Measurements from ENCODE around the gene JAKMIP2.

JAKMIP2 gene

GRCh38 chr5:147752666-147753290 is 29.8 kb downstream of the JAKMIP2 start:
- no peaks in the 10 kb centered on the region for H3K4me1 ChIP-seq (ENCODE audit: control insufficient read depth, low read length)
- no peak overlapping the region for H3K27ac ChIP-seq (ENCODE audit: low read depth, low read length)
- H3K4me2 ChIP-seq (ENCODE audit: low read length), result no peak overlapping the region

GRCh38 chr5:147752033-147752432 is 30.5 kb downstream of the JAKMIP2 start:
- TF ChIP-seq EZH2phosphoT487 (IDR thresholded peaks at IDR 0.05; ENCODE audit: borderline replicate concordance, low read length) (no peak), CTCF (IDR thresholded peaks at IDR 0.05; ENCODE audit: low read depth, low read length, poor library complexity, severe bottlenecking) (no peak)
- no peaks in the 10 kb centered on the region for H3F3A ChIP-seq (ENCODE audit: control insufficient read depth, insufficient read depth)
- no peaks in the 10 kb centered on the region for H3K9me3 ChIP-seq (ENCODE audit: control insufficient read depth, insufficient read depth, low read length)
- no peaks in the 10 kb centered on the region for H4K20me1 ChIP-seq (ENCODE audit: control insufficient read depth, insufficient read depth, low read depth, low read length)
- H3K9me2 ChIP-seq (replicated peaks; ENCODE audit: control insufficient read depth, low read length), result no peaks in the 10 kb centered on the region
- no peak overlapping the region for H3K4me3 ChIP-seq (ENCODE audit: low read length)
- H3K27ac ChIP-seq (ENCODE audit: low read depth, low read length), result no peak overlapping the region
- H3K4me2 ChIP-seq (ENCODE audit: low read length), result no peak overlapping the region
- H3K79me2 ChIP-seq (ENCODE audit: control insufficient read depth, low read length), result no peaks in the 10 kb centered on the region
- H3K36me3 ChIP-seq (ENCODE audit: control insufficient read depth, low read length), result no peaks in the 10 kb centered on the region
- H3K4me1 ChIP-seq (ENCODE audit: control insufficient read depth, low read length), result no peaks in the 10 kb centered on the region
- H3K27me3 ChIP-seq (ENCODE audit: control insufficient read depth, low read length), result no peaks in the 10 kb centered on the region

More at GRCh38 chr5:147752666-147753290, 29.8 kb downstream of the JAKMIP2 start:
- no peaks in the 10 kb centered on the region for H4K20me1 ChIP-seq (ENCODE audit: control insufficient read depth, insufficient read depth, low read depth, low read length)
- no peaks in the 10 kb centered on the region for H3K27me3 ChIP-seq (ENCODE audit: control insufficient read depth, low read length)
- no peaks in the 10 kb centered on the region for H3F3A ChIP-seq (ENCODE audit: control insufficient read depth, insufficient read depth)
- no peaks in the 10 kb centered on the region for H3K9me3 ChIP-seq (ENCODE audit: control insufficient read depth, insufficient read depth, low read length)
- no peaks in the 10 kb centered on the region for H3K79me2 ChIP-seq (ENCODE audit: control insufficient read depth, low read length)
- TF ChIP-seq CTCF (IDR thresholded peaks at IDR 0.05; ENCODE audit: low read depth, low read length, poor library complexity, severe bottlenecking) (no peak), EZH2phosphoT487 (IDR thresholded peaks at IDR 0.05; ENCODE audit: borderline replicate concordance, low read length) (no peak)
- H3K4me3 ChIP-seq (ENCODE audit: low read length), result no peak overlapping the region
- no peaks in the 10 kb centered on the region for H3K9me2 ChIP-seq (replicated peaks; ENCODE audit: control insufficient read depth, low read length)
- no peaks in the 10 kb centered on the region for H3K36me3 ChIP-seq (ENCODE audit: control insufficient read depth, low read length)

GRCh38 chr5:147751156-147751830 is 31.2 kb downstream of the JAKMIP2 start:
- no peaks in the 10 kb centered on the region for H3K9me2 ChIP-seq (replicated peaks; ENCODE audit: control insufficient read depth, low read length)
- H4K20me1 ChIP-seq (ENCODE audit: control insufficient read depth, insufficient read depth, low read depth, low read length), result no peaks in the 10 kb centered on the region
- no peak overlapping the region for H3K4me3 ChIP-seq (ENCODE audit: low read length)
- TF ChIP-seq CTCF (IDR thresholded peaks at IDR 0.05; ENCODE audit: low read depth, low read length, poor library complexity, severe bottlenecking) (no peak), EZH2phosphoT487 (IDR thresholded peaks at IDR 0.05; ENCODE audit: borderline replicate concordance, low read length) (no peak)
- H3F3A ChIP-seq (ENCODE audit: control insufficient read depth, insufficient read depth), result no peaks in the 10 kb centered on the region
- H3K4me1 ChIP-seq (ENCODE audit: control insufficient read depth, low read length), result no peaks in the 10 kb centered on the region
- H3K9me3 ChIP-seq (ENCODE audit: control insufficient read depth, insufficient read depth, low read length), result no peaks in the 10 kb centered on the region
- H3K79me2 ChIP-seq (ENCODE audit: control insufficient read depth, low read length), result no peaks in the 10 kb centered on the region
- H3K4me2 ChIP-seq (ENCODE audit: low read length), result no peak overlapping the region
- no peaks in the 10 kb centered on the region for H3K27me3 ChIP-seq (ENCODE audit: control insufficient read depth, low read length)
- no peaks in the 10 kb centered on the region for H3K36me3 ChIP-seq (ENCODE audit: control insufficient read depth, low read length)
- H3K27ac ChIP-seq (ENCODE audit: low read depth, low read length), result no peak overlapping the region

Data from DOHH2 (cell line).